Hematopoietic multipotent progenitor cell treated with erythropoietin and hydrocortisone succinate and interleukin-3 and kit ligand, for 17 days (in vitro differentiated cells): Measurements from ENCODE around the gene NNMT.

ENCODE experiments used
- DNase-seq: peaks from one replicate; pipeline ENCODE4 v3.0.0-alpha.2; 2015; ENCODE audit warnings: low spot score

Gene NNMT

DNA sequence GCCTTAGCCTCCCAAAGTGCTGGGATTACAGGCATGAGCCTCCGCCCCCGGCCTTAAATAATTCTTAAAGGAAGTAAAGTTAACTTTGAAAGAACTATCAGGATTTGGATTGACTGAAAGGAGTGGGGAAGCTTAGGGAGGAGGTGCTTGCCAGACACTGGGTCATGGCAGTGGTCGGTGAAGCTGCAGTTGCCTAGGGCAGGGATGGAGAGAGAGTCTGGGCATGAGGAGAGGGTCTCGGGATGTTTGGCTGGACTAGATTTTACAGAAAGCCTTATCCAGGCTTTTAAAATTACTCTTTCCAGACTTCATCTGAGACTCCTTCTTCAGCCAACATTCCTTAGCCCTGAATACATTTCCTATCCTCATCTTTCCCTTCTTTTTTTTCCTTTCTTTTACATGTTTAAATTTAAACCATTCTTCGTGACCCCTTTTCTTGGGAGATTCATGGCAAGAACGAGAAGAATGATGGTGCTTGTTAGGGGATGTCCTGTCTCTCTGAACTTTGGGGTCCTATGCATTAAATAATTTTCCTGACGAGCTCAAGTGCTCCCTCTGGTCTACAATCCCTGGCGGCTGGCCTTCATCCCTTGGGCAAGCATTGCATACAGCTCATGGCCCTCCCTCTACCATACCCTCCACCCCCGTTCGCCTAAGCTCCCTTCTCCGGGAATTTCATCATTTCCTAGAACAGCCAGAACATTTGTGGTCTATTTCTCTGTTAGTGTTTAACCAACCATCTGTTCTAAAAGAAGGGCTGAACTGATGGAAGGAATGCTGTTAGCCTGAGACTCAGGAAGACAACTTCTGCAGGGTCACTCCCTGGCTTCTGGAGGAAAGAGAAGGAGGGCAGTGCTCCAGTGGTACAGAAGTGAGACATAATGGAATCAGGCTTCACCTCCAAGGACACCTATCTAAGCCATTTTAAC is at the start of gene NNMT:
Gene NNMT (plus strand): TSS at position 724 of the 929 bp plus-strand sequence. CDS start 158 bp downstream, at position 882.
- no peak for DNase-seq

- DNase-seq: no peak
Observed at GRCh38 chr11:114247070-114247789, 49.0 kb upstream of the NNMT start.

DNA sequence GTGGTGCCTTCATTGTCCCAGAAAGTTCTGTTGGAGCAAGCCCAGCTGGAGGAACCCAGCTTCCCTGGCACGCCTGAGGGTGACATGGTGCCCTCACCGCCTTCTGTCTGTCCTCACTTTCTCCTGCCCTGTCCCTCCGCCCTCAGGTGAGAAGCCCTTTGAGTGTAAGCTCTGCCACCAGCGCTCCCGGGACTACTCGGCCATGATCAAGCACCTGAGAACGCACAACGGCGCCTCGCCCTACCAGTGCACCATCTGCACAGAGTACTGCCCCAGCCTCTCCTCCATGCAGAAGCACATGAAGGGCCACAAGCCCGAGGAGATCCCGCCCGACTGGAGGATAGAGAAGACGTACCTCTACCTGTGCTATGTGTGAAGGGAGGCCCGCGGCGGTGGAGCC is 46.0 kb upstream of the NNMT start:
- no peak for DNase-seq

DNA sequence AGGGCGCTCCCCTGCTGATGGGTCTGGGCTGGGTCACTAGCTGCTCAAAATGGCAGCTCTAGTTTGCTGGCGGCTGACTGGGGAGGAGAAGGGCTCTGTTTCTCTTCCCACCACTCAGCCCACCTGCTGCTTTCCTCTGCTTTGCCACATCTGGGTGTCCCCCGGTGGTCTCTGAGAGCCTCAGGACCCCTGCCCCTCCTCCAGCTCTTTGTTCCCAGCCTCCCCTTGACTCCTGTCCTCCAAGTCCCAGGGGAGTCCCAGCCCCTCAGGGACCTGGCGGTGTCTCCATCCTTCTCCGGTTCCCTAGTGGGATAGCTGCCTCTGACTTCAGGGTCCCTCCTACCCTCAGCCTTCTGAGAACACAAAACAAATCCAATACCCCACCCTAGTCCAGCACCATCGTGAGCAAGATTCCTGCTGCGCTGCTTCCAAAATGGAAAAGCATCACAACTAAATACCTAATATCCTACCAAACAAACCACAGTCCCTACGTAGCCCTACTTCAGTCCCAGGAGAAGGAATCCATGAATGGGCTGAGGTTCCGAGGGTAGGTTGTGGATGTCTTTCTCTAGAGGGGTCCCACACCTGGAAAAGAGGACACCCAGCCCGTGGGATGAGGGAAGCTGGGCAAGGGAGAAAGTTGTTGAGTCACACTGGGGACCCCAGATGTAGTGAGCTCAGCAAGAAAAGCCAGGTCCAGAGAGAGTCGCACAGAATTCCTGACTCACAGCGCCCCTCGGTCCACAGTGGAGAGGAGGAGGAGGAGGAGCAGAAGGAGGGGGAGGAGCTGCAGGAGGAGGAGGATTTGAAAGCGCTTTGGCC is 45.0 kb upstream of the NNMT start:
- DNase-seq: no peak

DNA sequence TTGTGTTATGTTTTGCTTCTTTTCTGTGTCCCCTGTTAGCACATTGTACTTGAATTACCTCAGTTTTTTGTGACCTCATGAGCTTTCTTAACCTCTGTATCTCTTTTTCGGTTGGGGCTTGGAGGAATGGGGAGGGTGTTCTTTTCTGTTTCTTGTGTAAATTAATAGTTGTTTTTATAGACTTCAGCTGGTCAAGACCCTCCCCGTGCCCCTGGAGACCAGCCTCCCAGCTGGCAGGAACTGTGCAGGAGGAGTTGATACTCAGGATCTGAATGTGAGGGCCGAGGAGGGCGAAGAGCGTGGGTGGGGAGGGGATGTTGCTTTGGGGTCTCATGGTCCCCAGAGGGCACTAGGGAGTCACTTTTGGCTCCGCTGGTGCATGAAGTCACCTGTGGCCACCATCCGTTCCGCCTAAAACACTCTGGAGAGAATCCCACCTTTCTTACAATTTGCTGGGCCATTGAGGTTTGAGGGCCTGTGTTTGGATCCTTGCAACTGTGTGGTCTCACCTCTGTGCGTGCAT is 44.3 kb upstream of the NNMT start:
- DNase-seq: no peak

GRCh38 chr11:114252767-114253166 is 43.4 kb upstream of the NNMT start:
- DNase-seq: no peak

GRCh38 chr11:114253771-114254170 is 42.4 kb upstream of the NNMT start:
- DNase-seq: no peak

DNA sequence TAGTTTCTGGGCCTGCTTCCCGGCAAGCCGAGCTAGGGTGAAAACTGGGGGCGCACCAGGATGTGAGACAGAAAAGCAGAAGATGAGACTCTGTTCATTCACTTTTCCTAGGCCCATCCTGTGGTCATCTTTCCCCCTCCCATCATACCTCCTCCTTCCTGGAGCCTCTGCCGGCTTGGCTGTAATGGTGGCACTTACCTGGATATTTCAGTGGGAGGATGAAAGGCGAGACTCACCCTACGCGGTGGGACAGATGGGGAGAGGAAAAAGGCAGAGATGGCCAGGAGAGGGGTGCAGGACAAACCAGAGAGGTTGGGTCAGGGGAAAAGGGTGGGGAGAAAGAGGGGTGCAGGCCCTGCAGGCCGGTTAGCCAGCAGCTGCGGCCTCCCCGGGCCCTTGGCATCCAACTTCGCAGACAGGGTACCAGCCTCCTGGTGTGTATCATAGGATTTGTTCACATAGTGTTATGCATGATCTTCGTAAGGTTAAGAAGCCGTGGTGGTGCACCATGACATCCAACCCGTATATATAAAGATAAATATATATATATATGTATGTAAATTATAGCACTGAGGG is 41.5 kb upstream of the NNMT start:
- DNase-seq: no peak

- DNase-seq: no peak
Observed at GRCh38 chr11:114255289-114255688, 40.9 kb upstream of the NNMT start.

DNA sequence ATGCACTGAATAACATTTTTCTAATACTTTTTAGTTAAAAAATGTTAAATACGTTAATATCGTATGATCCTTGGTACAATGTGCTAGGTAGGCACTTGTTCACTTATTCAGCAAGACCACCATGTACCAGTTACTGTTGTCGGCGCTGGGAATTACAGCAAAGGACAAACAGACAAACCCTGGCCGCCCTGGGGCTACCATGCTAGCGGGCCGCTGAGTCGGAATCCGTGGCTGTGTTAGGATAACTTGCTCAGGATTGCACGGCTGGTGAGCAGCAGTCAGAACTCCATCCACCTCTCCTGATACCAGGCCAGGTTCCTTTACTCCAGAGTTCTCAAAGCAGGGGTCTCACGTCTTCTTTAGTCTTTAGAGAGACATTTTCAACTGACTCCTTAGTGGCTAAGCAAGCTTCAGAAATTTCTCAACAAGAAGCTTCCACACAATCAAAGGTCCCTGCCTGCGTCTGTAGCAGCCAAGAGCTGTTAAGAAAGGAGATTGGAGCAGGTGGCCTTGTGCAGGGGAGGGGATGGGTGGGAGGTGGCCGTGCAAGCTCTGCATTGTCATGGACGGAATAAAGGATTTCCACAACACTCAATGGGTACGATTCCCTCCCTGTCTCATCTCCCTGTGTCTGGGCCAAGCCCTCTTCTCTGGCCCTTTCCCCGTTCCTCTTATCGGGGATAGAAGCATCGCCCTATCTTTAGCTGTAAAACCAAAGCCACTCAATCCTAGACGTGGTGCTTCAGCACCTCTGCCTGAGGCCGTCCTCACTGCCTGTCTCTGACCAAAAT is 39.8 kb upstream of the NNMT start:
- DNase-seq: no peak

DNA sequence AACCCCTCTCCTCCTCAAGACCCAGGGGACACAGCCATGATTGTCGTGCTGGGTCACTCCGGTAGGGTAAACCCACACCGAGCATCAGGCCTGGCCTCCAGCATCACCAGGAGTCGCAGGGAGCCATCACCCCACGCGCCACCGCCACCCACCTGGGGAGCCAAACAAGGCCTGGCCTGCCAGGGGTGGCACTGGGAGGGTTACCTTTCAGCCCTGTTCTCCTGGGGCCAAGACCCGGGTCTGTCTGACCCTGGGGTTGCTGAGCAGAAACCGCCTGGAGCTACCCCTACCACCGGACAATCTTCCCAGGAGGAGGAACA is 39.3 kb upstream of the NNMT start:
- no peak for DNase-seq

GRCh38 chr11:114257621-114258558 is 38.3 kb upstream of the NNMT start:
- DNase-seq: no peak

GRCh38 chr11:114258696-114259095 is 37.5 kb upstream of the NNMT start:
- DNase-seq: no peak

GRCh38 chr11:114259124-114259526 is 37.1 kb upstream of the NNMT start:
- no peak for DNase-seq

GRCh38 chr11:114259551-114259983 is 36.6 kb upstream of the NNMT start:
- no peak for DNase-seq

DNA sequence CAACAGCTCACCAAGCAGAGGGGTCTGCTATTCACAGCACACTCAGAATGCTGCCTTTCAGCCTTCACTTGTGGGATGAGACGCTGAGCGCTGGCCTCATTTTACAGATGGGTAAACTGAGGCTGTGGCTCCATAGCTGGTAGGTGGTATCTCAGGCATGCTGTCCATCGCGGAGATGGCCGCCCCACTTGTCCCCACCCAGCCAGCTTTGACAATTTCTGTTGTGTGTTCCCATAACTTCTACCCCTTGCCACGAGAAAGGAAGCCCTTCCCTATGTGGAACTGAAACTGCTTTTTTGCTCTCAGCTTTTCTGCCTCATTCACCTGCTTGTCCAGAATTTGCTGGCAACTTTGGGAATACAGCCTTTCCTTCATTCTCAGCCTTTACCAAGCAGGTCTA is 36.1 kb upstream of the NNMT start:
- DNase-seq: no peak

DNA sequence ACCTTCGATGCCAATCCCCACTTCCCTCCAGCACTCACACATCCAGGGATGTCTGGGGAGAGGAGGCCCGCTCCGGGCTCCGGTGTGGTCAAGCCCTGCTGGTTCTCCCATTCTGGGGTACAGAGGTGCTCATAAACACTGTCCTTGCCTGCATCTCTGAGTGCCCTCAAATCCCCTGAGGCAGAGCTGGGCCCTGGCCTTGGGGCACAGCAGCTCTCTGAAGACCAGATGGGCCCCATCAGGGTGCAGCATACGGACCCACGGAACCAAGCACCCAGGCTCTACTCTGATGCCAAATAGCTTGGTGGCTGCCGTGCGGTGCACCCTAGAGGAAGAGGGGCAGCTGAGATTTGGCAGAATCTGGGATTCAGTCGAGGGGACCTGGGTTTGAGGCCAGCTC is 35.7 kb upstream of the NNMT start:
- no peak for DNase-seq

DNA sequence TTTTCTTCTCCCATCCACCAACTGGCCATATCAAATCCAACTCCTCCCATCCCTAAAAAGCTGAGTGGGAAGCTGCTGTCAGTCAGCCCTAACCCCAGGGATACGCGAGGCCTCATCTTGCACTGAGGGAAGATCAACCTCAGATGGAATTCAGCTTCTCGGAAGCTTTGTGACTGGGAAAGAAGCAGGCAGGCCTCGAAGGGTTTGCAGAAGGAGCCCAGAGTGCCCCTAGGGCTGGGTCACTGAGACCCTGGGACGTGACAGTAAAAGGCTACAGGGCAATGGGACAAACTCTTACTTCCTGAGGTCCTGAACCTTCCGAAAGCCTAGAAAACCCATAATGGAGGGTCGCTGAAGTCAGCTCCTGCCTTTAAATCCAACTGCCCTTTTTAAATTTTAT is 34.4 kb upstream of the NNMT start:
- no peak for DNase-seq

- DNase-seq: peak; percentile 10
Observed at GRCh38 chr11:114262681-114263512, 33.3 kb upstream of the NNMT start.
